HepG2 (cell line): ENCODE measurements around the gene PLCB2. TPM values are rescaled to one million over a fixed set of nuclear protein-coding genes. Genes with fewer than 3 reads are reported as not detected.

ENCODE experiments used
- BORCS8-MEF2B ChIP-seq: sonication (generic); formaldehyde crosslinking; IDR thresholded peaks from 2 replicates; pipeline ENCODE4 v1.8.0; 2022; ENCODE audit warnings: mild to moderate bottlenecking, missing genetic modification reagents
- NR2F6 ChIP-seq, 2 experiments: IDR thresholded peaks; 2 replicates each; pipeline ENCODE4 v1.6.1; 2016; ENCODE audit warnings: antibody characterized with exemption in 1 of 2, mild to moderate bottlenecking in 1 of 2
- ZNF251 ChIP-seq: sonication (generic); formaldehyde crosslinking; IDR thresholded peaks from 2 replicates; pipeline ENCODE4 v1.9.0; 2021; ENCODE audit warnings: mild to moderate bottlenecking, missing genetic modification reagents
- ZNF564 ChIP-seq: sonication (generic); formaldehyde crosslinking; IDR thresholded peaks from 2 replicates; pipeline ENCODE4 v1.8.1; 2023; ENCODE audit warnings: mild to moderate bottlenecking, missing genetic modification reagents
- ZSCAN22 ChIP-seq: sonication (generic); formaldehyde crosslinking; IDR thresholded peaks from 2 replicates; pipeline ENCODE4 v1.4.0; 2020; ENCODE audit warnings: mild to moderate bottlenecking, missing genetic modification reagents
- polyA plus RNA-seq, 8 experiments: library from polyadenylated mRNA; depleted of rRNA in 3 of 8; stranded (reverse) in 7 of 8; unstranded in 1 of 8; fragments of >200 nt; fragmentation: Illumina TruSeq in 4 of 8; extraction: Trizol in 4 of 8; gene quantifications; 2 replicates each; pipeline versions ENCODE4 v1.2.1 to v1.2.3, GENCODE V29; 2011 to 2016; ENCODE audit warnings: low read depth in 4 of 8, missing spikeins in 1 of 8, mixed read lengths in 1 of 8; ENCODE audit not compliant: insufficient read depth in 1 of 8
- total RNA-seq, 5 experiments: library from RNA; depleted of rRNA; stranded (reverse); fragments of >200 nt; fragmentation: Illumina TruSeq; extraction: Trizol; gene quantifications; 2 replicates each; pipeline ENCODE4 v1.2.3, GENCODE V29; 2016; ENCODE audit warnings: low read depth in 1 of 5
- TF ChIP-seq, protein P1 (sequence below): sonication (generic); formaldehyde crosslinking; conservative IDR thresholded peaks from 2 replicates; pipeline ENCODE4 v1.5.0; 2020; ENCODE audit warnings: missing genetic modification reagents
- TF ChIP-seq, protein P2 (sequence below): sonication (generic); formaldehyde crosslinking; IDR thresholded peaks from 2 replicates; pipeline ENCODE4 v1.5.0; 2020; ENCODE audit warnings: missing genetic modification reagents
- TF ChIP-seq, protein P3 (sequence below), 2 experiments: sonication (generic) in 1 of 2; formaldehyde crosslinking in 1 of 2; IDR thresholded peaks; 2 replicates each; pipeline versions ENCODE4 v1.4.0 to v1.6.1; 2018 to 2020; ENCODE audit warnings: missing genetic modification reagents in 2 of 2, borderline replicate concordance in 1 of 2, low read depth in 1 of 2, mild to moderate bottlenecking in 1 of 2, missing biosample characterization in 1 of 2

Gene PLCB2
- total and polyA plus RNA-seq, 2 of the 13 experiments (the other 11 are each of a cell fraction or from before 2014, with no cell fraction given), result 0.11 TPM; not detected in 1

DNA sequence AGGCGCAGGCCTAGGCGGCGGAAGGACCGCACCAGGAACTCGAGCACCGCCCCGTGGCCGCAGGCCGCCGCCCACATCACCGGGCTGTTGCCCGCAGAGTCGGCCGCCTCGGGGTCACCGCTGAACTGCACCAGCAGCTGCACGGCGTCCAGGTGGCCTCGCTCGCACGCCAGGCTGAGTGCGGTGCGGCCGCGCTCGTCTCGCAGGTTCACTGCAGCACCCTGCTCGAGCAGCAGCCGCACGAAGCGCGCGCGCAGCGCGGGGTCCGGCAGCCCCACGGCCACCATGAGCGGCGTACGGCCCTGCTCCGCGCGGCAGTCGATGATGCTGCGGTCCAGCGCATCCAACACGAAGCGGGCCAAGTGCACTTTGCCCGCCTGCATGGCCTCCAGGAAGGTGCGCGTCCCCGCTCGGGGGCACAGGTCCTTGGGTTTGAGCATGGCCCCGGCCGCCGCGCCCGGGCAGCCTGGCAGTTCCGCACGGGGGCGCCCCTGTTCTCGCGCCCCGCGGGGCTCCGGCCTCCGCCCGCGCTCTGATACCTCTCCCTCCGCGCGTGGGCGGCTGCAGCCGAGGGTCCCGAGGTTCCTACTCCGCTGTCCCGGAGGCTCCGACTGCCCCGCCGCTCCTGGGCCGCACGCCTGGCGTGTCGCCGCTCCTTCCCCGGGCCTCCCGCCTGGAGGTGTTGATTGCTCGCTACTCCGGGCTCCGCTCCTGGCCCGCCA, 25.4 kb downstream of the PLCB2 start (continued):
- TF ChIP-seq, protein P1, sequence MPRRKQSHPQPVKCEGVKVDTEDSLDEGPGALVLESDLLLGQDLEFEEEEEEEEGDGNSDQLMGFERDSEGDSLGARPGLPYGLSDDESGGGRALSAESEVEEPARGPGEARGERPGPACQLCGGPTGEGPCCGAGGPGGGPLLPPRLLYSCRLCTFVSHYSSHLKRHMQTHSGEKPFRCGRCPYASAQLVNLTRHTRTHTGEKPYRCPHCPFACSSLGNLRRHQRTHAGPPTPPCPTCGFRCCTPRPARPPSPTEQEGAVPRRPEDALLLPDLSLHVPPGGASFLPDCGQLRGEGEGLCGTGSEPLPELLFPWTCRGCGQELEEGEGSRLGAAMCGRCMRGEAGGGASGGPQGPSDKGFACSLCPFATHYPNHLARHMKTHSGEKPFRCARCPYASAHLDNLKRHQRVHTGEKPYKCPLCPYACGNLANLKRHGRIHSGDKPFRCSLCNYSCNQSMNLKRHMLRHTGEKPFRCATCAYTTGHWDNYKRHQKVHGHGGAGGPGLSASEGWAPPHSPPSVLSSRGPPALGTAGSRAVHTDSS (CRISPR knock-in tag), result no peak
- TF ChIP-seq, protein P2, sequence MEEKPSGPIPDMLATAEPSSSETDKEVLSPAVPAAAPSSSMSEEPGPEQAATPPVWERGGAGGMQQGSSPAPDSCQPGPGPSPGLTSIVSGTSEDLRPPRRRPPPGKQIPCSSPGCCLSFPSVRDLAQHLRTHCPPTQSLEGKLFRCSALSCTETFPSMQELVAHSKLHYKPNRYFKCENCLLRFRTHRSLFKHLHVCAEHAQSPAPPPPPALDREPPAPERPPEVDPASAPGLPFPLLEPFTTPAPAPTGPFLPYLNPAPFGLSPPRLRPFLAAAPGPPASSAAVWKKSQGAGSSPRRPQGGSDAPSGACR (CRISPR knock-in tag), result no peak
- TF ChIP-seq BORCS8-MEF2B (CRISPR knock-in tag) (no peak), NR2F6 (IDR thresholded peaks at IDR 0.05) (no peak), NR2F6 (CRISPR knock-in tag; IDR thresholded peaks at IDR 0.05) (no peak), ZNF564 (CRISPR knock-in tag) (peak; percentile 30; the same call in 1 of the 2 replicates), ZNF251 (CRISPR knock-in tag) (no peak), ZSCAN22 (CRISPR knock-in tag) (no peak)
- TF ChIP-seq, protein P3, sequence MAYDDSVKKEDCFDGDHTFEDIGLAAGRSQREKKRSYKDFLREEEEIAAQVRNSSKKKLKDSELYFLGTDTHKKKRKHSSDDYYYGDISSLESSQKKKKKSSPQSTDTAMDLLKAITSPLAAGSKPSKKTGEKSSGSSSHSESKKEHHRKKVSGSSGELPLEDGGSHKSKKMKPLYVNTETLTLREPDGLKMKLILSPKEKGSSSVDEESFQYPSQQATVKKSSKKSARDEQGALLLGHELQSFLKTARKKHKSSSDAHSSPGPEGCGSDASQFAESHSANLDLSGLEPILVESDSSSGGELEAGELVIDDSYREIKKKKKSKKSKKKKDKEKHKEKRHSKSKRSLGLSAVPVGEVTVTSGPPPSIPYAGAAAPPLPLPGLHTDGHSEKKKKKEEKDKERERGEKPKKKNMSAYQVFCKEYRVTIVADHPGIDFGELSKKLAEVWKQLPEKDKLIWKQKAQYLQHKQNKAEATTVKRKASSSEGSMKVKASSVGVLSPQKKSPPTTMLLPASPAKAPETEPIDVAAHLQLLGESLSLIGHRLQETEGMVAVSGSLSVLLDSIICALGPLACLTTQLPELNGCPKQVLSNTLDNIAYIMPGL (CRISPR knock-in tag; IDR thresholded peaks at IDR 0.05; ENCODE audit: borderline replicate concordance in 1 of 2, low read depth in 1 of 2), result peak in 1 of 2 experiments; percentile 76; a peak in 3 of 4 replicates
